ENCODE data around the gene STH.

STH gene

GRCh38 chr17:45982791-45983613 lies 16.0 kb upstream of the STH start:
- no peak overlapping the region for H3K9ac ChIP-seq (ENCODE audit: low read length)
- no peak overlapping the region for H3K27ac ChIP-seq (ENCODE audit: low read length)

GRCh38 chr17:45983614-45984310 lies 15.3 kb upstream of the STH start:
- Histone ChIP-seq H3K36me3 (replicated peaks; ENCODE audit: insufficient read depth, low read length) (no peaks in the 10 kb centered on the region), H3F3A (ENCODE audit: insufficient read depth, low read length) (no peaks in the 10 kb centered on the region), H3K27ac (ENCODE audit: low read length) (no peak overlapping the region), H3K79me2 (ENCODE audit: low read length) (no peaks in the 10 kb centered on the region), H3K4me1 (ENCODE audit: low read length) (no peaks in the 10 kb centered on the region), H3K9ac (ENCODE audit: low read length) (no peak overlapping the region), H4K20me1 (ENCODE audit: insufficient read depth, low read length) (no peaks in the 10 kb centered on the region), H3K9me3 (replicated peaks; ENCODE audit: insufficient read depth, low read length) (no peaks in the 10 kb centered on the region), H3K4me2 (ENCODE audit: low read depth, low read length) (no peak overlapping the region), H2AFZ (ENCODE audit: low read length) (no peak overlapping the region), H3K27me3 (replicated peaks; ENCODE audit: insufficient read depth, low read length) (no peaks in the 10 kb centered on the region), H3K4me3 (ENCODE audit: low read length) (no peak overlapping the region), H3K9me2 (replicated peaks; ENCODE audit: insufficient read depth, low read length) (no peaks in the 10 kb centered on the region)
- TF ChIP-seq EZH2 (optimal IDR thresholded peaks at IDR 0.05; ENCODE audit: low read depth, low read length) (no peak), EZH2phosphoT487 (IDR thresholded peaks at IDR 0.05; ENCODE audit: low read length) (no peak), CTCF (IDR thresholded peaks at IDR 0.05; ENCODE audit: low read length) (no peak)
- no peak for DNase-seq

More at GRCh38 chr17:45982791-45983613, 16.0 kb upstream of the STH start:
- DNase-seq: no peak
- Histone ChIP-seq H3F3A (ENCODE audit: insufficient read depth, low read length) (no peaks in the 10 kb centered on the region), H3K27me3 (replicated peaks; ENCODE audit: insufficient read depth, low read length) (no peaks in the 10 kb centered on the region), H3K4me3 (ENCODE audit: low read length) (no peak overlapping the region), H4K20me1 (ENCODE audit: insufficient read depth, low read length) (no peaks in the 10 kb centered on the region), H3K9me3 (replicated peaks; ENCODE audit: insufficient read depth, low read length) (no peaks in the 10 kb centered on the region), H3K79me2 (ENCODE audit: low read length) (no peaks in the 10 kb centered on the region), H2AFZ (ENCODE audit: low read length) (no peak overlapping the region), H3K36me3 (replicated peaks; ENCODE audit: insufficient read depth, low read length) (no peaks in the 10 kb centered on the region), H3K4me2 (ENCODE audit: low read depth, low read length) (no peak overlapping the region), H3K4me1 (ENCODE audit: low read length) (no peaks in the 10 kb centered on the region), H3K9me2 (replicated peaks; ENCODE audit: insufficient read depth, low read length) (no peaks in the 10 kb centered on the region)
- TF ChIP-seq EZH2phosphoT487 (IDR thresholded peaks at IDR 0.05; ENCODE audit: low read length) (no peak), EZH2 (optimal IDR thresholded peaks at IDR 0.05; ENCODE audit: low read depth, low read length) (no peak), CTCF (IDR thresholded peaks at IDR 0.05; ENCODE audit: low read length) (no peak)

GRCh38 chr17:45984368-45984767 lies 14.7 kb upstream of the STH start:
- H3K27me3 ChIP-seq (replicated peaks; ENCODE audit: insufficient read depth, low read length): no peaks in the 10 kb centered on the region
- H3K9ac ChIP-seq (ENCODE audit: low read length): no peak overlapping the region
- DNase-seq: no peak
- no peak for TF ChIP-seq EZH2 (optimal IDR thresholded peaks at IDR 0.05; ENCODE audit: low read depth, low read length)
- no peak for TF ChIP-seq CTCF (IDR thresholded peaks at IDR 0.05; ENCODE audit: low read length)
- TF ChIP-seq EZH2phosphoT487 (IDR thresholded peaks at IDR 0.05; ENCODE audit: low read length): no peak
- no peak overlapping the region for H2AFZ ChIP-seq (ENCODE audit: low read length)
- H3K4me3 ChIP-seq (ENCODE audit: low read length): no peak overlapping the region
- H3K4me2 ChIP-seq (ENCODE audit: low read depth, low read length): no peak overlapping the region
- no peaks in the 10 kb centered on the region for H3F3A ChIP-seq (ENCODE audit: insufficient read depth, low read length)
- H3K36me3 ChIP-seq (replicated peaks; ENCODE audit: insufficient read depth, low read length): no peaks in the 10 kb centered on the region
- H3K4me1 ChIP-seq (ENCODE audit: low read length): no peaks in the 10 kb centered on the region
- H3K27ac ChIP-seq (ENCODE audit: low read length): no peak overlapping the region
- H4K20me1 ChIP-seq (ENCODE audit: insufficient read depth, low read length): no peaks in the 10 kb centered on the region
- H3K9me3 ChIP-seq (replicated peaks; ENCODE audit: insufficient read depth, low read length): no peaks in the 10 kb centered on the region
- H3K9me2 ChIP-seq (replicated peaks; ENCODE audit: insufficient read depth, low read length): no peaks in the 10 kb centered on the region
- no peaks in the 10 kb centered on the region for H3K79me2 ChIP-seq (ENCODE audit: low read length)
